Epithelial cell of esophagus (primary cell): ENCODE data around the gene MRPL4.
A peak's percentile ranks its signal among the peaks of the same experiment; 100 is the strongest.

Experiments
- DNase-seq: peaks from one replicate; pipeline ENCODE4 v3.0.0; 2010; ENCODE audit warnings: low read depth
- H3K4me3 ChIP-seq: 2 replicates; pipeline ENCODE4 v1.5.1; 2011; ENCODE audit warnings: mild to moderate bottlenecking, low read length, control low read depth
- CTCF ChIP-seq: IDR thresholded peaks from 2 replicates; pipeline ENCODE4 v1.5.1; 2011; ENCODE audit warnings: low read depth, mild to moderate bottlenecking, low read length, control low read depth, inconsistent platforms; ENCODE audit not compliant: insufficient read depth; ENCODE audit errors: missing control alignments

Gene MRPL4

GRCh38 chr19:10251792-10252694 lies at the start of gene MRPL4:
MRPL4 (plus strand) TSS chr19:10252214; CDS start chr19:10252254, 40 bp downstream.
- H3K4me3 ChIP-seq = peak within 1 kb of the TSS; percentile 96
- DNase-seq = peak; percentile 99
- TF ChIP-seq CTCF = no peak

- DNase-seq = no peak
- H3K4me3 ChIP-seq = no peak overlapping the region
- TF ChIP-seq CTCF = no peak
Measured at GRCh38 chr19:10203686-10204085, 48.3 kb upstream of the MRPL4 start.

- no peak for TF ChIP-seq CTCF
Measured at GRCh38 chr19:10205636-10206035, 46.4 kb upstream of the MRPL4 start.

GRCh38 chr19:10206226-10206885 lies 45.7 kb upstream of the MRPL4 start:
- no peak for TF ChIP-seq CTCF
- no peak overlapping the region for H3K4me3 ChIP-seq
- DNase-seq = no peak

More at GRCh38 chr19:10205636-10206035, 46.4 kb upstream of the MRPL4 start:
- DNase-seq = peak; percentile 52
- H3K4me3 ChIP-seq = no peak overlapping the region

GRCh38 chr19:10207026-10207425 lies 45.0 kb upstream of the MRPL4 start:
- no peak for TF ChIP-seq CTCF
- DNase-seq = no peak
- H3K4me3 ChIP-seq = no peak overlapping the region

- H3K4me3 ChIP-seq = no peak overlapping the region
- DNase-seq = peak; percentile 54
- TF ChIP-seq CTCF = no peak
Measured at GRCh38 chr19:10209315-10209714, 42.7 kb upstream of the MRPL4 start.
